Amniotic epithelial cell (primary cell): ENCODE measurements around the gene PAQR7.

Experiments
- DNase-seq: peaks from one replicate; pipeline ENCODE4 v3.0.0-alpha.2; 2010; ENCODE audit warnings: low read depth

Gene PAQR7

GRCh38 chr1:25816112-25816718 lies 59.3 kb downstream of the PAQR7 start:
- no peak for DNase-seq

GRCh38 chr1:25815208-25816111 lies 60.0 kb downstream of the PAQR7 start:
- no peak for DNase-seq

- DNase-seq: no peak
These were observed 60.9 kb downstream of the PAQR7 start for GRCh38 chr1:25814549-25815087.

- DNase-seq: no peak
These were observed 61.6 kb downstream of the PAQR7 start for GRCh38 chr1:25813734-25814471.

DNA sequence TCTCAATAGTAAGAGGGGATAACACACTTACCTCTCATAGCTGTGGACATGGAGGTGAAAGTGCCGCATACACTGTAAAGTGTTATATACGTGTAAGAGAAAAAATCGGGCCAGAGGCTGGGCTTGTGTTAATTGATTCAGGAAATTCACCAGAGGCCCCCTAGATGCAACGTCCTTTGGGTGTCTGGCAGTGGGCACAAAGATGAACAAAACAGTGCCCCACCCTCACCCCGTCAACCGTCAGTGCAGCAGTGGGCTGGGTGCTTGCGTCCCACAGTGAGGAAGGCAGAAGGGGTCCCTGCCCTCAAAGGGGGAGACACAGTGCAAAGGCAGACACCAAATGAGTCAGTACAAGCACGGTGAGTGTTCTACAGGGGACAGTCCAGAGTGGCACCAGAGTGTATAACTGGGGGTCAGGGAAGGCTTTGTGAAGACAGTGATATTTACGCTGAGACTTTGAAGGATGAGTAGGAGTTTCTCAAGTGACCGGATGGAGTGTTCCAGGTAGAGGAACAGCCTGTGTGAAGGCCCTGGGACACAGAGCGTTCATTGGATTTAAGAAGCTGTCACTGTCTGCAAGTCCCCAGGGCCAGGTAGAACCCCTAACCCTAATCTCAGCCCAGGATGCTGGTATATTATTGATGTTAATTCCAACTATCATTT lies 62.3 kb downstream of the PAQR7 start:
- no peak for DNase-seq
